GM19025 (cell line): Measurements from ENCODE around the gene DGCR6.
A peak's percentile ranks its signal among the peaks of the same experiment; 100 is the strongest.
"Not testable (repeated sequence)": the region's sequence is repeated elsewhere in the genome, so short reads cannot be mapped to it uniquely, and the experiment has no call there.

Source experiments
- ATAC-seq: cut with Tn5 transposase; IDR thresholded peaks from one replicate; pipeline ENCODE4 v1.9.1; 2021; ENCODE audit warnings: mild to moderate bottlenecking, low read depth, moderate library complexity; ENCODE audit not compliant: unreplicated experiment

DGCR6 gene

GRCh38 chr22:18905540-18906409 lies at the start of gene DGCR6:
Gene DGCR6 (plus strand): TSS chr22:18906320. CDS start chr22:18906375, 55 bp downstream.
- peak; percentile 91 for ATAC-seq

DNA sequence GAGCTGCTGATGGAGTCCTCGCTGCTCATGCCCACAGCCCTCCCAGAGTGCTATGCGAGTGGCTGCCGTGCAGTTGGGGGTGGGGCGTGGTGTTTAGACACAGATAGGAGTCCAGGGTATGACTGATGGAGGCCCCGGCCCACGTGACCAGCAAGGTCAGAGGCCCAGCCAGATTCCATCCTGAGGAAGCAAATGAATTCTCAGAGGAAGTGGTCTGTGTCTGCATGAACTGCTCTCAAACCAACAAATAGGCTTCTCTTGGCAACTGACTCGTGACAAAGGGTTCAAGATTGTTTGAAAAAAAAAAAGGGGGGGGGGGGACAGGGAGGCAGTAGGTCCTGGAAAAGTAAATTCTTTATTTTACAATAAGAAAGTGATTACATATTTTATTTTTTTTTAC lies 46.8 kb upstream of the DGCR6 start:
- not testable (repeated sequence) for ATAC-seq

DNA sequence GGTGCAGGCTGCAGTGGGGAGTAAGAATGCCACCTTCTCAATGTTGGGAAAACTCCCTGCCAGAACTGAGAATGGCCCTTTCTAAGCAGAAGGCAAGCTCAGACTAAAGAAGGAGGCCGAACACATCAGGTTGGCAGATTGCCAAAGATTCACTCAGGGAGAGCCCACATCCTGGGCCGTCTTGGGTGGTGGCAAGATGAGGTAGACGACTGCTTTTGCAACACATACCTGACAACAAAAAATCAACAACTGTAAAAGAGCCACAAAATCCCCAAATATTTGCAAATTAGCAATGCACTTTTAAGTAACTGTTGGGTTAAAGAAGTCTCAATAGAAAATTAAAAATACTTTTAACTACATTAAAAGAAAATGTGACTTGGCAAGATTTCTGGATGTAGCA lies 24.9 kb upstream of the DGCR6 start:
- not testable (repeated sequence) for ATAC-seq

DNA sequence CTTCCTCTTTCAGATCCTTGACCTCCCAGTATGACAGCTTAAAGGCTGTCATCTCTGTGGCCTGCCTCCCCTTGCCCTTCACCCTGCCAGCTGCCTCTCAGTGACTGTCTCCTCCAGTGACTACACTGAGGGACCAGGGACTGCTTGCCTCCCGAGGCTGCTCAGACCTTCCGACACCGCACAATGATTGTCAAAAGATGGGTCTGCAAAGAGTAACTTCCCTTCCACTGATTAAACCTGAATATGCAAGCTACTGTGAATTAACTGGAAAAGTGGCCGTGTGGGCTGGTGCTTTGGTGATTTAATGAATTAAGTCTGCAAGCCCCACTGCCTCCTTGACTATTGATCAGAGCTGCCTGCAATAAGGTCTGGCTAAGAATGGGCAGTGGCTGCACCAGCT lies 21.7 kb upstream of the DGCR6 start:
- ATAC-seq, result not testable (repeated sequence)

- ATAC-seq, result no peak
Observed at GRCh38 chr22:18888115-18888514, 18.0 kb upstream of the DGCR6 start.

DNA sequence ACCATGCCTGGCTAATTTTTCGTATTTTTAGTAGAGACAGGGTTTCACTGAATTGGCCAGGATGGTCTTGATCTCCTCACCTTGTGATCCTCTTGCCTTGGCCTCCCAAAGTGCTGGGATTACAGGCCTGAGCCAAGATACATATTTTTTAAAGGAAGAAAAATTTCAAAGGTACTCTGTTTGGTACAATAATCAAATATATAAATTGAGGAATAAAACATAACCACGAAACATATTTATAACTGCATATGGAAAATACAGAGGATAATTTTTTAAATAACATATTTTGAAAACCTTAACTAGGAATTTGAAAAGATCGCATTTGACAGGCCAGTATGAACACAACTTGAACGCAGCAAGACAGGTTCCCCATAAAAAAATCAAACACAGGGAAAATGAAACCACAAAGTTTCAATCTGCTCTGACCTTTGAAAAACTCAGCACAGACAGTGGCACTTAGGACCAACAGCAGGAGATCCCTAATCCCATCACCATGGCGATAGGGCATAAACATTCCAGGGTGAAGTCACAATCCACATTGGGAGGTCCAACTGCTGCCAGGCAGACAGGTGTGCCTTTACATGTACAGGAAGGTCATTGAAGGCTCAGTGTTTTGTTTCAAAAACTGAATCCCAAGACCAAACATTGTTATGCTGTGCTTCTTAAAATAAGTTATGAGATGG lies 15.5 kb upstream of the DGCR6 start:
- not testable (repeated sequence) for ATAC-seq

DNA sequence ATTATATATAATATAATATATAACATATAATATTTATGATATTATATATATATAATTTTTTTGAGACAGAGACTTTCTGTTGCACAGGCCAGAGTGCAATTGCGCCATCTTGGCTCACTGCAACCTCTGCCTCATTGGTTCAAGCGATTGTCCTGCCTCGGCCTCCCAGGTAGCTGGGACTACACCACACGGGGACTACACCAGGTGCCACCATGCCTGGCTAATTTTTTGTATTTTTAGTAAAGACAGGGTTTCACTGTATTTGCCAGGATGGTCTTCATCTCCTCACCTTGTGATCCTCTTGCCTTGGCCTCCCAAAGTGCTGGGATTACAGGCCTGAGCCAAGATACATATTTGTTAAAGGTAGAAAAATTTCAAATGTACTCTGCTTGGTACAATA lies 12.3 kb upstream of the DGCR6 start:
- ATAC-seq, result not testable (repeated sequence)

- ATAC-seq, result not testable (repeated sequence)
Observed at GRCh38 chr22:18896037-18896657, 10.0 kb upstream of the DGCR6 start.

DNA sequence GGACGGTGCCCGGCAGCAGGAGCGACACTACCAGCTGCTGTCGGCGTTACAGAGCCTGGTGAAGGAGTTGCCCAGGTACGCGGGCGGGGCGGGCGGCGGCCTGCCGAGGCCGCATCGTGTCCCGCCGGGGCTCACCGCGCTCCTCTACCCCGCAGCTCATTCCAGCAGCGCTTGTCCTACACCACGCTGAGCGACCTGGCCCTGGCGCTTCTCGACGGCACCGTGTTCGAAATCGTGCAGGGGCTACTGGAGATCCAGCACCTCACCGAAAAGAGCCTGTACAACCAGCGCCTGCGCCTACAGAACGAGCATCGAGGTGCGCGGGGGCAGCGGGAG lies 258 bp downstream of the DGCR6 start:
- ATAC-seq, result not testable (repeated sequence)

GRCh38 chr22:18906896-18907295 lies 776 bp downstream of the DGCR6 start:
- ATAC-seq, result no peak

GRCh38 chr22:18909556-18909955 lies 3.4 kb downstream of the DGCR6 start:
- no peak for ATAC-seq

DNA sequence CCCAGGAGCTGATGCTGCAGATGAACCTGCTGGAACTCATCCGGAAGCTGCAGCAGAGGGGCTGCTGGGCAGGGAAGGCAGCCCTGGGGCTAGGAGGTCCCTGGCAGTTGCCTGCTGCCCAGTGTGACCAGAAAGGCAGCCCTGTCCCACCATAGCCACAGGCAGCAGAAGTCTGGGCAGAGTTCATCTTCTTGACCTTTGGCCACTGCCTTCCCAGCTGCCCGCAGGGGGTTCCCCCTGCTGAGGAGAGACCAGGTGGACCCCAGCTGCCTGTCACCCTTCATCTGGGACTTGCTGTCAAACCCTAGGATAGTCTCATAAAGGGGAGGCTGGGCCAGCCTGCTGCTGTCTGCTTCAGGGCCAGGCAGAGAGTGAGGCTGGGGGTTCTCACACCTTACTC lies 5.4 kb downstream of the DGCR6 start:
- ATAC-seq, result not testable (repeated sequence)

DNA sequence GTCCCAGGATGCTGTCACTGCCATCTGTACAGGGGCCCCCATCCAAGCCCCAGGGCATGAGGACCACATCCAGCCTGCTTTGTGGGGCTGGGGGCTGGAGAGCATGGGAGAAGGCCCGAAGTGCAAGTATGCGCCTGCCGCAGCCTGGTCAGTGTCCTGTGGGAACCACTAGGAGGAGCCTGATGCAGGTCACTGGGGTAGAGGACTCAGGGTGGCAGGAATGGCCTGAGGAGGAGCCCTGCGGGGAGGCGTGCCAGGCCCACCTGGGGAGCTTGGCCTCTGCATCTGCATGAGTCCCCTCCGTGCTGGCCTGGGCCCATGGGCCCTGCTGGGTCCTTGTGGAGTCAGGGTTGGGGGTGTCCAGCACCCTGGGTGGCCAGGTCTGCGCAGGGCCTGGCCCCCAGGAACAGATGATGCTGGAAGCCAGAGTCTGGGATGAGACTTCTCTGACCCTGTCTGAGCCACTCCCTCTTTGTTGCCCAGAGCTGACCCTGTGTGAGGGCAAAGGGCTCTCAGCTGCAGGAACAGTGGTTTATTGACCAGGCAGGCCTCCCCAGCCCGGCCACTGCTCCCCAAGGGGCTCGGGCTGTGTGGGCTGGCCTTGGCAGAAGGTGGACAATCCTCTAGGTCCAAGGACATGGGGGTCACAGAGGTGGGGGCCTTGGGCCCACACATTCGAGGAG lies 6.3 kb downstream of the DGCR6 start:
- not testable (repeated sequence) for ATAC-seq

- not testable (repeated sequence) for ATAC-seq
Observed at GRCh38 chr22:18914558-18914957, 8.4 kb downstream of the DGCR6 start.

DNA sequence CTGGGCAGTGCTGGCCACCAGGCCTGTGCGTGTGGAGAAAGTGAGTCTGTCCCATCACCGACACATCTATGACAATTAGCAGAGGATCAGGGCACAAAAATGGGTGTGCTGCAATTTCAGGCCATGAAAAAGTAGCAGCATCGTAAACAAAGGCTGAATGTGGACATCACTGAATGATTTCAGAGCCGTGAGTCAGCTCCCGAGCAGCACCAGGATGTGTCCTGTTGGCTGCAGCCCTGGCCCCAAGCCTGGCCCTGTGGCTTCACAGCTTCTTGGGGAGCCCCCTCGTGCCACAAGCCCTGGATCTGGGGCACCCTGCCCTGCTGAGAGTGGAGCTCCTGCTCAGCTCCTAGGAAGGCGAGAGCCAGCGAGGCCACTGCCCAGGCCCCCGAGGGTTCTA lies 9.4 kb downstream of the DGCR6 start:
- not testable (repeated sequence) for ATAC-seq

DNA sequence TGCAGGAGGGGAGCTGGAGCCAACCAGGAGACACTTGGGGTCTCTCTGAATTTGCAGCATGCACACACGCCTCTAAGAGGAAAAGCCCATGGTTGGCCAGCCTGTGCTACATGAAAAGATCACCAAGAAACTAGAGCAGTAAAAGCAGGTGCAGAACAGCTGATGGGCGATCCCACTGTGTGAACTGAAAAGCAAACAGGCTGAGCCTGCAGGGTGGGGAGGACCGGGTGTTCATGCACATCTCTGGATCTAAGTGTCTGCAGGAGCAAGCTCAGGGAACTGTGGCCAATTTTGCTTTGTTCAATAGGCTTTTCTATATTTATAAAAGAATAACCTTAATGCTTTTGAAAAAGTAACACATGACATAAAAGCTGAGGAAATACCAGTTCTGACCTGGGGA lies 11.7 kb downstream of the DGCR6 start:
- not testable (repeated sequence) for ATAC-seq

DNA sequence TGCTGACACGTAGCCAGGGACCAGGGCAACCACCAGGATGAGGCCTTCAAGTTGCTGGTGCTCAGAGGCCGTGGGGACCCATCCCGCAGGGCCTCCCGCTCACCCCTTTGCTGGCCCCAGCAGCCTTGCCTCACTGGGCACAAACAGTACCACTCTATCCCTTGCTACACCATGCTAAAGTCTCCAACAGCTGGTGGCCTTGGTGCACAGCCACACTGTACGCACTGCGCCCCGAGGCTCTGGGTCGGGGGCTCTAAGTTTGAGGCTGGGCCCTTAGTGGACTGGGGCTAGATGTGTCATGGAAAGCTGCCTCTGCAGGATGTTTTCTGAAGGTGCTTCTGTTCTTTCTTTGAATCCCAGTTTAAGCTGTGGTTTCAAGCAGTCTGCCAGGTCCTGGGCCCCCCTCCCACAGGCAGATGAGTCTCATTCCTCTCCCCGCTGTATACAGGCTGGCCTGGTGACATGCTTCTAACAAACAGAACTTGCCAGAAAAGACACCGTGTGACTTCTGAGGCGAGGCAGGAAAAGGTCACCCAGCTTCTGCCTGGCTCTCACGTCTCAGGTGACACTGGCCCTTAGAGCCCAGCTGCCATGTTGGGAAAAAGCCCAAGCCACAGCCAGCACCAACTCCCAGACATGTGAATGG lies 14.3 kb downstream of the DGCR6 start:
- not testable (repeated sequence) for ATAC-seq

GRCh38 chr22:18925368-18926064 lies 19.4 kb downstream of the DGCR6 start:
- no peak for ATAC-seq

GRCh38 chr22:18927020-18927419 lies 20.9 kb downstream of the DGCR6 start:
- ATAC-seq, result no peak

GRCh38 chr22:18927573-18927972 lies 21.5 kb downstream of the DGCR6 start:
- no peak for ATAC-seq
